ENCODE data around the gene FMO4. TPM values are rescaled to one million over a fixed set of nuclear protein-coding genes. Genes with fewer than 3 reads are reported as not detected.

The FMO4 gene
- total RNA-seq, 1 experiment from 2014 or later, result 0.98 TPM

- TF ChIP-seq CTCF (conservative IDR thresholded peaks at IDR 0.05; ENCODE audit: low read depth, low read length) (no peak), EZH2 (IDR thresholded peaks at IDR 0.05; ENCODE audit: low read length, unreplicated experiment) (no peak), EZH2phosphoT487 (IDR thresholded peaks at IDR 0.05; ENCODE audit: borderline replicate concordance, low read length) (no peak)
- Histone ChIP-seq H3K36me3 (ENCODE audit: low read depth, low read length) (no peaks in the 10 kb centered on the region), H3K9me3 (ENCODE audit: low read length) (no peaks in the 10 kb centered on the region), H3K79me2 (ENCODE audit: low read length) (no peaks in the 10 kb centered on the region), H2AFZ (ENCODE audit: low read length) (no peak overlapping the region), H3K27me3 (ENCODE audit: low read length) (peaks cover 39% of the 10 kb centered on the region), H3K9me2 (replicated peaks; ENCODE audit: low read length) (no peaks in the 10 kb centered on the region), H3K27ac (ENCODE audit: low read length) (no peak overlapping the region), H3F3A (ENCODE audit: low read length, unreplicated experiment) (no peaks in the 10 kb centered on the region), H3K4me1 (ENCODE audit: insufficient read depth, low read length) (no peaks in the 10 kb centered on the region), H3K9ac (ENCODE audit: low read length) (no peak overlapping the region), H3K4me3 (ENCODE audit: low read length) (no peak overlapping the region), H4K20me1 (ENCODE audit: low read length) (no peaks in the 10 kb centered on the region), H3K4me2 (ENCODE audit: low read length) (0 out of 2 replicates have a peak overlapping the region, but pooled peaks have one; percentile 4)
- peak; percentile 55 for DNase-seq
- BruUV-seq (replicated peaks), result no TSS peak
- CTCF ChIA-PET, result interaction anchor here (0.8 kb wide), 1 partner anchor 27 kb away, joined by 5 read pairs; no protein-coding TSS in a partner anchor
- peak; percentile 76 for ATAC-seq
- intact Hi-C loops (cut with micrococcal nuclease), result no loop called here
- POLR2A ChIA-PET (ENCODE audit: unreplicated experiment), result no interaction called here
Measured at GRCh38 chr1:171286032-171286705, 27.8 kb upstream of the FMO4 start.

- CTCF ChIA-PET, result no interaction called here
- BruUV-seq (replicated peaks), result no TSS peak
Measured at GRCh38 chr1:171290621-171291020, 23.4 kb upstream of the FMO4 start.

More at GRCh38 chr1:171290621-171291020, 23.4 kb upstream of the FMO4 start:
- no peaks in the 10 kb centered on the region for H3K4me1 ChIP-seq (ENCODE audit: insufficient read depth, low read length)
- no peaks in the 10 kb centered on the region for H3K79me2 ChIP-seq (ENCODE audit: low read length)
- peaks cover 60% of the 10 kb centered on the region for H3K27me3 ChIP-seq (ENCODE audit: low read length)
- intact Hi-C loops (cut with micrococcal nuclease), result no loop called here
- no peak overlapping the region for H3K4me3 ChIP-seq (ENCODE audit: low read length)
- no peak overlapping the region for H2AFZ ChIP-seq (ENCODE audit: low read length)
- H3K9me2 ChIP-seq (replicated peaks; ENCODE audit: low read length), result no peaks in the 10 kb centered on the region
- TF ChIP-seq EZH2 (IDR thresholded peaks at IDR 0.05; ENCODE audit: low read length, unreplicated experiment), result no peak
- no peak for TF ChIP-seq CTCF (conservative IDR thresholded peaks at IDR 0.05; ENCODE audit: low read depth, low read length)
- TF ChIP-seq EZH2phosphoT487 (IDR thresholded peaks at IDR 0.05; ENCODE audit: borderline replicate concordance, low read length), result no peak
- no peak overlapping the region for H3K27ac ChIP-seq (ENCODE audit: low read length)
- H3K36me3 ChIP-seq (ENCODE audit: low read depth, low read length), result no peaks in the 10 kb centered on the region
- POLR2A ChIA-PET (ENCODE audit: unreplicated experiment), result no interaction called here
- no peaks in the 10 kb centered on the region for H3F3A ChIP-seq (ENCODE audit: low read length, unreplicated experiment)
- DNase-seq, result no peak
- no peak overlapping the region for H3K9ac ChIP-seq (ENCODE audit: low read length)
- ATAC-seq, result no peak
- H3K9me3 ChIP-seq (ENCODE audit: low read length), result no peaks in the 10 kb centered on the region
- H4K20me1 ChIP-seq (ENCODE audit: low read length), result no peaks in the 10 kb centered on the region
- H3K4me2 ChIP-seq (ENCODE audit: low read length), result no peak overlapping the region
